ENCODE results near the gene NFU1. TPM values are rescaled to one million over a fixed set of nuclear protein-coding genes. Genes with fewer than 3 reads are reported as not detected.

NFU1 gene
- total and polyA plus RNA-seq, 2 of the 13 experiments (the other 11 are each of a cell fraction or from before 2014, with no cell fraction given), result 39.1 to 84.0 TPM

DNA sequence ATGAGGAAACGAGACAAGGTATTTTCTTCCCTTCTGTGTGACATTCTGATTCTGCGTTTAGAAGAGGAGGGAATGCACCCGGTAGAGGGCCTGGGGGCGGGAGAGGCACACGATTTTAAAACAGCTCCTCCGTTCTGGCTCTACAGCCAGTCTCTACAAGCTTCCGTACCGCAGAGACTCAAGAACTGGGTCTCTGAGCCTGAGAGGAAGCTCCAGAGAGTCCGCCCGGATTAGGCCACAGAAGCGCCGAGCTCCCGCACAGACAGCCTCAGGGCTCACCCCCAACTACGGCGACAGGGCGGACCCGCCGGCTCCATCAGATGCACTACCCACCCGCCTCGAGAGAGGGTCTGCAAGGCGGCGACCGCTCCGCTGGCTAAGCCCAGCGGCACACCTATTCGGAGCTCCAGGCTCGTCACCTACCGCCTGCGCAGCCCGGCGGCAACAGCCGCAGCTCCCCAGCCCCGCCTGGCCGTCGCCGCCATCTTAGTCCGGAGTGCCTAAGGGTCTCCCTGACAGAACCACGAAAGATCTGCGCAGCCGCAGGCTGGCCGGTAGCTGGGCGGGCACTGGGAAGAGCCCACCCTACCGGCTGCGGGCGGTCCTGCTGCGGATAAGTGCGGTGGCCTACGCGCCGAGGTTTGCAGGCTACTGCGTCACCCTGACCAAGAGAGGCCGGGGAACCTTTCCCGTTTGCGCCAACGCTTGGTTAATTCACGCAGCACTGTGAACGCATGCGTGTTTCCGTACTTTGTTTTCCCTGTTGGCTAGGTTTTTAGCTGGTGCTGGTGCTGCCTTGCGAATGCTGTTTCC lies at the start of gene NFU1 (continued):
- TF ChIP-seq, protein P1, sequence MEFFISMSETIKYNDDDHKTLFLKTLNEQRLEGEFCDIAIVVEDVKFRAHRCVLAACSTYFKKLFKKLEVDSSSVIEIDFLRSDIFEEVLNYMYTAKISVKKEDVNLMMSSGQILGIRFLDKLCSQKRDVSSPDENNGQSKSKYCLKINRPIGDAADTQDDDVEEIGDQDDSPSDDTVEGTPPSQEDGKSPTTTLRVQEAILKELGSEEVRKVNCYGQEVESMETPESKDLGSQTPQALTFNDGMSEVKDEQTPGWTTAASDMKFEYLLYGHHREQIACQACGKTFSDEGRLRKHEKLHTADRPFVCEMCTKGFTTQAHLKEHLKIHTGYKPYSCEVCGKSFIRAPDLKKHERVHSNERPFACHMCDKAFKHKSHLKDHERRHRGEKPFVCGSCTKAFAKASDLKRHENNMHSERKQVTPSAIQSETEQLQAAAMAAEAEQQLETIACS (CRISPR knock-in tag; IDR thresholded peaks at IDR 0.05), result no peak; the same call in 1 of the 2 replicates
- TF ChIP-seq, protein P2, sequence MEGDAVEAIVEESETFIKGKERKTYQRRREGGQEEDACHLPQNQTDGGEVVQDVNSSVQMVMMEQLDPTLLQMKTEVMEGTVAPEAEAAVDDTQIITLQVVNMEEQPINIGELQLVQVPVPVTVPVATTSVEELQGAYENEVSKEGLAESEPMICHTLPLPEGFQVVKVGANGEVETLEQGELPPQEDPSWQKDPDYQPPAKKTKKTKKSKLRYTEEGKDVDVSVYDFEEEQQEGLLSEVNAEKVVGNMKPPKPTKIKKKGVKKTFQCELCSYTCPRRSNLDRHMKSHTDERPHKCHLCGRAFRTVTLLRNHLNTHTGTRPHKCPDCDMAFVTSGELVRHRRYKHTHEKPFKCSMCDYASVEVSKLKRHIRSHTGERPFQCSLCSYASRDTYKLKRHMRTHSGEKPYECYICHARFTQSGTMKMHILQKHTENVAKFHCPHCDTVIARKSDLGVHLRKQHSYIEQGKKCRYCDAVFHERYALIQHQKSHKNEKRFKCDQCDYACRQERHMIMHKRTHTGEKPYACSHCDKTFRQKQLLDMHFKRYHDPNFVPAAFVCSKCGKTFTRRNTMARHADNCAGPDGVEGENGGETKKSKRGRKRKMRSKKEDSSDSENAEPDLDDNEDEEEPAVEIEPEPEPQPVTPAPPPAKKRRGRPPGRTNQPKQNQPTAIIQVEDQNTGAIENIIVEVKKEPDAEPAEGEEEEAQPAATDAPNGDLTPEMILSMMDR (CRISPR knock-in tag; IDR thresholded peaks at IDR 0.05), result peak; percentile 93
- TF ChIP-seq SYNCRIP (IDR thresholded peaks at IDR 0.05; ENCODE audit: insufficient read depth, low read depth, low read length) (no peak), ZMYM4 (CRISPR knock-in tag; IDR thresholded peaks at IDR 0.05) (peak; percentile 99), KLF12 (CRISPR knock-in tag; IDR thresholded peaks at IDR 0.05; ENCODE audit: borderline replicate concordance) (peak; percentile 81), ZFP90 (CRISPR knock-in tag; IDR thresholded peaks at IDR 0.05; ENCODE audit: borderline replicate concordance) (peak; percentile 53), BORCS8-MEF2B (CRISPR knock-in tag; IDR thresholded peaks at IDR 0.05) (peak; percentile 80), ARID2 (CRISPR knock-in tag; IDR thresholded peaks at IDR 0.05; ENCODE audit: borderline replicate concordance) (peak; percentile 54; the same call in 1 of the 2 replicates), PRMT3 (CRISPR knock-in tag; IDR thresholded peaks at IDR 0.05; ENCODE audit: borderline replicate concordance, low read depth) (no peak), CEBPG (CRISPR knock-in tag; IDR thresholded peaks at IDR 0.05) (peak; percentile 64)
- TF ChIP-seq, protein P3, sequence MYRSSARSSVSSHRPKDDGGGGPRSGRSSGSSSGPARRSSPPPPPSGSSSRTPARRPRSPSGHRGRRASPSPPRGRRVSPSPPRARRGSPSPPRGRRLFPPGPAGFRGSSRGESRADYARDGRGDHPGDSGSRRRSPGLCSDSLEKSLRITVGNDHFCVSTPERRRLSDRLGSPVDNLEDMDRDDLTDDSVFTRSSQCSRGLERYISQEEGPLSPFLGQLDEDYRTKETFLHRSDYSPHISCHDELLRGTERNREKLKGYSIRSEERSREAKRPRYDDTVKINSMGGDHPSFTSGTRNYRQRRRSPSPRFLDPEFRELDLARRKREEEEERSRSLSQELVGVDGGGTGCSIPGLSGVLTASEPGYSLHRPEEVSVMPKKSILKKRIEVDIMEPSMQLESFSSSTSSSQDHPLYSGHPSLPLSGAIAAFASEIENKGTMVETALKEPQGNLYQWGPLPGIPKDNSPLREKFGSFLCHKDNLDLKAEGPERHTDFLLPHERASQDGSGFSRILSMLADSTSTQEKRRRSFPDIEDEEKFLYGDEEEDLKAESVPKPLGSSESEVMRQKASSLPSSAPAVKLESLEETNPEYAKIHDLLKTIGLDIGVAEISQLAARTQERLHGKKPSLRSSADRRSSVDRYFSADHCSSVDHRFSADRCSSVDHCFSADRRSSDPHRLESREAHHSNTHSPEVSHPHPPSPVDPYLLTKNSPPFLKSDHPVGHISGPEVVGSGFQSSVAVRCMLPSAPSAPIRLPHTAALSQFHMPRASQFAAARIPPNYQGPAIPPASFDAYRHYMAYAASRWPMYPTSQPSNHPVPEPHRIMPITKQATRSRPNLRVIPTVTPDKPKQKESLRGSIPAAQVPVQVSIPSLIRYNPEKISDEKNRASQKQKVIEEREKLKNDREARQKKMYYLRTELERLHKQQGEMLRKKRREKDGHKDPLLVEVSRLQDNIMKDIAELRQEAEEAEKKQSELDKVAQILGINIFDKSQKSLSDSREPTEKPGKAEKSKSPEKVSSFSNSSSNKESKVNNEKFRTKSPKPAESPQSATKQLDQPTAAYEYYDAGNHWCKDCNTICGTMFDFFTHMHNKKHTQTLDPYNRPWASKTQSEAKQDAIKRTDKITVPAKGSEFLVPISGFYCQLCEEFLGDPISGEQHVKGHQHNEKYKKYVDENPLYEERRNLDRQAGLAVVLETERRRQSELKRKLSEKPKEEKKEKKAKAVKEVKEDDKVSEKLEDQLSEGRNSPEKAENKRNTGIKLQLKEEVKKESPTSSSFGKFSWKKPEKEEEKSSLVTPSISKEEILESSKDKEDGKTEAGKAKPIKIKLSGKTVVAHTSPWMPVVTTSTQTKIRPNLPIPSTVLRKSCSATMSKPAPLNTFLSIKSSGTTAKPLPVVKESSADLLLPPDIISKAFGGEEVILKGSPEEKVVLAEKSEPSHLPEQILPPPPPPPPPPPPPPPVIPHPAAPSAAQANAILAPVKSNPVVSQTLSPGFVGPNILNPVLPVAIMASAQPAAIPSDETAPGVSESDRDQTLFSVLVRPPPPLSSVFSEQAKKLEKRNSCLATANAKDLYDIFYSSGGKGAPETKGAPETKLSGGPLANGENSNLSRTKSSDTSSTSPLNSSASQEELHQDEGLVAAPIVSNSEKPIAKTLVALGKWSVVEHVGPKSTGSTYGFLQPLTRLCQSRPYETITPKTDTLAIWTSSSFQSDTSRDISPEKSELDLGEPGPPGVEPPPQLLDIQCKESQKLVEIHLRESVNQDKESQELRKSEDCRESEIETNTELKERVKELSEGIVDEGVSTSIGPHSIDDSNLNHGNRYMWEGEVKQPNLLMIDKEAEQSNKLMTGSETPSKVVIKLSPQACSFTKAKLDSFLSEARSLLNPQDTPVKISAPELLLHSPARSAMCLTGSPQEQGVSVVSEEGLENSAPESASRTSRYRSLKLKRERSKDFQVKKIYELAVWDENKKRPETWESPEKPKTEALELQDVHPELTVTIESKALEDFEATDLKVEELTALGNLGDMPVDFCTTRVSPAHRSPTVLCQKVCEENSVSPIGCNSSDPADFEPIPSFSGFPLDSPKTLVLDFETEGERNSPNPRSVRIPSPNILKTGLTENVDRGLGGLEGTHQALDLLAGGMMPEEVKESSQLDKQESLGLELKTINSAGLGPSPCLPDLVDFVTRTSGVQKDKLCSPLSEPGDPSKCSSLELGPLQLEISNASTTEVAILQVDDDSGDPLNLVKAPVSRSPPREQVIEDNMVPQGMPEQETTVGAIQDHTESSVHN (CRISPR knock-in tag; IDR thresholded peaks at IDR 0.05), result no peak; the same call in none of the 2 replicates
- TF ChIP-seq, protein P4, sequence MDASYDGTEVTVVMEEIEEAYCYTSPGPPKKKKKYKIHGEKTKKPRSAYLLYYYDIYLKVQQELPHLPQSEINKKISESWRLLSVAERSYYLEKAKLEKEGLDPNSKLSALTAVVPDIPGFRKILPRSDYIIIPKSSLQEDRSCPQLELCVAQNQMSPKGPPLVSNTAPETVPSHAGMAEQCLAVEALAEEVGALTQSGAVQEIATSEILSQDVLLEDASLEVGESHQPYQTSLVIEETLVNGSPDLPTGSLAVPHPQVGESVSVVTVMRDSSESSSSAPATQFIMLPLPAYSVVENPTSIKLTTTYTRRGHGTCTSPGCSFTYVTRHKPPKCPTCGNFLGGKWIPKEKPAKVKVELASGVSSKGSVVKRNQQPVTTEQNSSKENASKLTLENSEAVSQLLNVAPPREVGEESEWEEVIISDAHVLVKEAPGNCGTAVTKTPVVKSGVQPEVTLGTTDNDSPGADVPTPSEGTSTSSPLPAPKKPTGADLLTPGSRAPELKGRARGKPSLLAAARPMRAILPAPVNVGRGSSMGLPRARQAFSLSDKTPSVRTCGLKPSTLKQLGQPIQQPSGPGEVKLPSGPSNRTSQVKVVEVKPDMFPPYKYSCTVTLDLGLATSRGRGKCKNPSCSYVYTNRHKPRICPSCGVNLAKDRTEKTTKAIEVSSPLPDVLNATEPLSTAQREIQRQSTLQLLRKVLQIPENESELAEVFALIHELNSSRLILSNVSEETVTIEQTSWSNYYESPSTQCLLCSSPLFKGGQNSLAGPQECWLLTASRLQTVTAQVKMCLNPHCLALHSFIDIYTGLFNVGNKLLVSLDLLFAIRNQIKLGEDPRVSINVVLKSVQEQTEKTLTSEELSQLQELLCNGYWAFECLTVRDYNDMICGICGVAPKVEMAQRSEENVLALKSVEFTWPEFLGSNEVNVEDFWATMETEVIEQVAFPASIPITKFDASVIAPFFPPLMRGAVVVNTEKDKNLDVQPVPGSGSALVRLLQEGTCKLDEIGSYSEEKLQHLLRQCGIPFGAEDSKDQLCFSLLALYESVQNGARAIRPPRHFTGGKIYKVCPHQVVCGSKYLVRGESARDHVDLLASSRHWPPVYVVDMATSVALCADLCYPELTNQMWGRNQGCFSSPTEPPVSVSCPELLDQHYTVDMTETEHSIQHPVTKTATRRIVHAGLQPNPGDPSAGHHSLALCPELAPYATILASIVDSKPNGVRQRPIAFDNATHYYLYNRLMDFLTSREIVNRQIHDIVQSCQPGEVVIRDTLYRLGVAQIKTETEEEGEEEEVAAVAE (CRISPR knock-in tag; IDR thresholded peaks at IDR 0.05; ENCODE audit: borderline replicate concordance), result no peak

All from HepG2 (cell line).